Esophagus muscularis mucosa (tissue), 4 donors: ENCODE results near the gene DBR1. TPM values are rescaled to one million over a fixed set of nuclear protein-coding genes. Genes with fewer than 3 reads are reported as not detected.
A peak's percentile ranks its signal among the peaks of the same experiment; 100 is the strongest.

ENCODE experiments used
- DNase-seq: peaks from one replicate; pipeline ENCODE4 v3.0.0-alpha.2; 2017; ENCODE audit errors: extremely low spot score
- H3K27ac ChIP-seq, 4 donors: fragments of 200-600 bp; sonication (generic); replicated peaks in 1 of 4; 1 replicate in 3 of 4; 2 replicates in 1 of 4; pipeline ENCODE4 v1.5.1; 2016 to 2019; ENCODE audit warnings: mild to moderate bottlenecking in 1 of 4
- H3K27me3 ChIP-seq, 4 donors: fragments of 200-600 bp; sonication (generic); one replicate each; pipeline versions ENCODE4 v1.5.1 to v1.6.0; 2016 to 2019
- H3K36me3 ChIP-seq, 4 donors: fragments of 200-600 bp; sonication (generic); one replicate each; pipeline ENCODE4 v1.5.1; 2016 to 2019
- H3K4me1 ChIP-seq, 4 donors: fragments of 200-600 bp; sonication (generic); one replicate each; pipeline ENCODE4 v1.5.1; 2016 to 2019
- H3K4me3 ChIP-seq, 4 donors: fragments of 200-600 bp; sonication (generic); 1 replicate in 2 of 4; 2 replicates in 2 of 4; pipeline ENCODE4 v1.5.1; 2016 to 2019; ENCODE audit warnings: mild to moderate bottlenecking in 4 of 4, moderate library complexity in 1 of 4
- H3K9me3 ChIP-seq, 4 donors: fragments of 200-600 bp; sonication (generic); 1 replicate in 3 of 4; 2 replicates in 1 of 4; pipeline ENCODE4 v1.5.1; 2016 to 2019
- CTCF ChIP-seq, 3 experiments: fragments of 200-600 bp in 2 of 3; fragments of 450-650 bp in 1 of 3; sonication (generic) in 2 of 3; IDR thresholded peaks; one replicate each; pipeline ENCODE4 v1.5.1; 2017 to 2019; ENCODE audit warnings: antibody characterized with exemption in 3 of 3, mild to moderate bottlenecking in 2 of 3, moderate library complexity in 1 of 3
- EP300 ChIP-seq: sonication (generic); formaldehyde crosslinking; IDR thresholded peaks from one replicate; pipeline ENCODE4 v1.6.1; 2017; ENCODE audit warnings: antibody characterized with exemption
- POLR2A ChIP-seq: fragments of 450-650 bp; IDR thresholded peaks from one replicate; pipeline ENCODE4 v1.6.1; 2017; ENCODE audit warnings: antibody characterized with exemption, moderate library complexity, mild to moderate bottlenecking, low read depth
- POLR2AphosphoS5 ChIP-seq, 2 donors: sonication (generic); formaldehyde crosslinking; IDR thresholded peaks; one replicate each; pipeline ENCODE4 v1.6.1; 2017; ENCODE audit warnings: antibody characterized with exemption in 2 of 2
- WGBS: methylation state at CpG from one replicate; pipeline ENCODE4 v1.1.5; 2018; 5-methylcytosine and 5-hydroxymethylcytosine counted together
- intact Hi-C: fragments of 100-400 bp; cut with DNase I; formaldehyde crosslinking; loops from one replicate; pipeline ENCODE4 v1.15.1; 2023
- total RNA-seq, 4 donors: library from RNA; depleted of rRNA; stranded (reverse); fragments of >200 nt; gene quantifications; one replicate each; pipeline versions ENCODE4 v1.1.0 to v1.2.1, GENCODE V29; 2016

Gene DBR1
- total RNA-seq, 4 donors from 2014 or later, result 10.4 to 12.7 (median 11.7) TPM

GRCh38 chr3:138119423-138119766 is 55.3 kb downstream of the DBR1 start:
- Histone ChIP-seq H3K4me3 (no peak overlapping the region), H3K27me3 (no peaks in the 10 kb centered on the region), H3K36me3 (no peaks in the 10 kb centered on the region), H3K4me1 (peaks cover 9 to 25% (median 18%) of the 10 kb centered on the region in 4 donors), H3K27ac (no peak overlapping the region), H3K9me3 (no peaks in the 10 kb centered on the region)
- 61% methylated on average over 4 of the region's 4 CpGs for WGBS
- no peak for DNase-seq
- intact Hi-C loops, result loop anchor here (2.0 kb wide), 1 partner anchor 51 kb away; no protein-coding TSS in a partner anchor
- no peak for TF ChIP-seq EP300
- no peak for TF ChIP-seq POLR2AphosphoS5 (IDR thresholded peaks at IDR 0.05)
- no peak for TF ChIP-seq POLR2A
- TF ChIP-seq CTCF (IDR thresholded peaks at IDR 0.05), result no peak

- Histone ChIP-seq H3K27me3 (no peaks in the 10 kb centered on the region), H3K36me3 (no peaks in the 10 kb centered on the region), H3K9me3 (no peaks in the 10 kb centered on the region), H3K4me1 (peaks cover 9 to 31% (median 24%) of the 10 kb centered on the region in 4 donors), H3K4me3 (no peak overlapping the region), H3K27ac (no peak overlapping the region)
- WGBS, result 39% methylated on average over 8 of the region's 8 CpGs
- intact Hi-C loops, result loop anchor here (2.0 kb wide), 1 partner anchor 50 kb away; no protein-coding TSS in a partner anchor
- no peak for DNase-seq
- TF ChIP-seq POLR2A (no peak), CTCF (IDR thresholded peaks at IDR 0.05) (peak; percentile 61 to 91 (median 78))
Measured at GRCh38 chr3:138118612-138119422, 55.9 kb downstream of the DBR1 start.

- peaks cover 0 to 7% (median 2%) of the 10 kb centered on the region in 4 donors for H3K36me3 ChIP-seq
- peak within 1 kb of the TSS; percentile 86 to 95 (median 92) for H3K27ac ChIP-seq
- H3K4me1 ChIP-seq, result peaks cover 18 to 46% (median 37%) of the 10 kb centered on the region in 4 donors
- intact Hi-C loops, result no loop called here
- no peaks in the 10 kb centered on the region for H3K27me3 ChIP-seq
- no peaks in the 10 kb centered on the region for H3K9me3 ChIP-seq
- peak within 1 kb of the TSS; percentile 72 to 85 (median 74) for H3K4me3 ChIP-seq
- WGBS, result under 1% methylated on average over 37 of the region's 86 CpGs
- no peak for DNase-seq
- TF ChIP-seq CTCF (IDR thresholded peaks at IDR 0.05), result peak; percentile 54 to 78 (median 59)
- no peak for TF ChIP-seq POLR2A
- peak; percentile 49 to 83 for TF ChIP-seq POLR2AphosphoS5 (IDR thresholded peaks at IDR 0.05)
- TF ChIP-seq EP300, result no peak
Measured at GRCh38 chr3:138114988-138115971, 59.4 kb downstream of the DBR1 start, which contains the start of gene DZIP1L. TSS of gene DZIP1L (minus strand) at chr3:138115608. CDS start at chr3:138103971, 11,637 bp downstream.

- 12% methylated on average over 8 of the region's 9 CpGs for WGBS
- no peaks in the 10 kb centered on the region for H3K27me3 ChIP-seq
- H3K4me1 ChIP-seq, result peaks cover 18 to 46% (median 37%) of the 10 kb centered on the region in 4 donors
- H3K36me3 ChIP-seq, result peaks cover 0 to 7% (median 2%) of the 10 kb centered on the region in 4 donors
- no peak for TF ChIP-seq CTCF (IDR thresholded peaks at IDR 0.05)
- TF ChIP-seq POLR2A, result no peak
- TF ChIP-seq EP300, result no peak
- TF ChIP-seq POLR2AphosphoS5 (IDR thresholded peaks at IDR 0.05), result no peak
- no peaks in the 10 kb centered on the region for H3K9me3 ChIP-seq
- H3K27ac ChIP-seq, result peak overlapping the region; percentile 86 to 95 (median 92)
- no peak for DNase-seq
- H3K4me3 ChIP-seq, result peak overlapping the region; percentile 72 to 85 (median 74)
- intact Hi-C loops, result no loop called here
Measured at GRCh38 chr3:138114431-138114918, 60.2 kb downstream of the DBR1 start.
